ENCODE results near the gene SLCO4A1. TPM values are rescaled to one million over a fixed set of nuclear protein-coding genes. Genes with fewer than 3 reads are reported as not detected.

The SLCO4A1 gene
- total RNA-seq, 1 donor from 2014 or later = 59.2 TPM

- Mint-ChIP-seq H3K4me3 (ENCODE audit: low read depth) (no peak overlapping the region), H3K27ac (peak overlapping the region; percentile 35), H3K27me3 (ENCODE audit: low read depth) (peaks cover 16% of the 10 kb centered on the region), H3K9me3 (peaks cover 5% of the 10 kb centered on the region), H3K4me1 (ENCODE audit: low read depth) (peaks cover 6% of the 10 kb centered on the region), H3K36me3 (ENCODE audit: low read depth) (no peaks in the 10 kb centered on the region)
- intact Hi-C loops (cut with micrococcal nuclease) = loop anchor here (10.0 kb wide), 1 partner anchor 205 kb away; the partner anchor contains the start of gene CABLES2
- no peak for DNase-seq (ENCODE audit: low spot score)
Observed at GRCh38 chr20:62609811-62610757, 32.2 kb upstream of the SLCO4A1 start.

- no peak for DNase-seq (ENCODE audit: low spot score)
- Mint-ChIP-seq H3K36me3 (ENCODE audit: low read depth) (no peaks in the 10 kb centered on the region), H3K4me1 (ENCODE audit: low read depth) (peaks cover 4% of the 10 kb centered on the region), H3K4me3 (ENCODE audit: low read depth) (no peak overlapping the region), H3K27me3 (ENCODE audit: low read depth) (peaks cover 16% of the 10 kb centered on the region), H3K9me3 (peaks cover 5% of the 10 kb centered on the region), H3K27ac (no peak overlapping the region)
- intact Hi-C loops (cut with micrococcal nuclease) = loop anchor here (10.0 kb wide), 1 partner anchor 206 kb away; the partner anchor contains the start of gene CABLES2
Observed at GRCh38 chr20:62611012-62611411, 31.3 kb upstream of the SLCO4A1 start.

GRCh38 chr20:62611819-62612218, 30.5 kb upstream of the SLCO4A1 start:
- Mint-ChIP-seq H3K9me3 (peaks cover 5% of the 10 kb centered on the region), H3K27me3 (ENCODE audit: low read depth) (peaks cover 14% of the 10 kb centered on the region), H3K36me3 (ENCODE audit: low read depth) (no peaks in the 10 kb centered on the region), H3K27ac (no peak overlapping the region), H3K4me1 (ENCODE audit: low read depth) (peaks cover 4% of the 10 kb centered on the region), H3K4me3 (ENCODE audit: low read depth) (no peak overlapping the region)
- intact Hi-C loops (cut with micrococcal nuclease) = loop anchor here (10.0 kb wide), 1 partner anchor 207 kb away; the partner anchor contains the start of gene CABLES2
- no peak for DNase-seq (ENCODE audit: low spot score)

- H3K4me1 Mint-ChIP-seq (ENCODE audit: low read depth) = peaks cover 27% of the 10 kb centered on the region
- DNase-seq (ENCODE audit: low spot score) = no peak
- H3K27ac Mint-ChIP-seq = no peak overlapping the region
- H3K36me3 Mint-ChIP-seq (ENCODE audit: low read depth) = no peaks in the 10 kb centered on the region
- intact Hi-C loops (cut with micrococcal nuclease) = loop anchor here (10.0 kb wide), 1 partner anchor 210 kb away; the partner anchor contains the start of gene CABLES2
- H3K27me3 Mint-ChIP-seq (ENCODE audit: low read depth) = peaks cover 14% of the 10 kb centered on the region
- H3K4me3 Mint-ChIP-seq (ENCODE audit: low read depth) = no peak overlapping the region
- H3K9me3 Mint-ChIP-seq = peaks cover 5% of the 10 kb centered on the region
Observed at GRCh38 chr20:62614085-62614960, 28.0 kb upstream of the SLCO4A1 start.

GRCh38 chr20:62614961-62615680, 27.2 kb upstream of the SLCO4A1 start:
- intact Hi-C loops (cut with micrococcal nuclease) = loop anchor here (5.0 to 10.0 kb wide), 4 partner anchors 37 to 210 kb away; partner anchors contain the start of gene CABLES2
- Mint-ChIP-seq H3K27ac (no peak overlapping the region), H3K4me3 (ENCODE audit: low read depth) (no peak overlapping the region), H3K4me1 (ENCODE audit: low read depth) (peaks cover 27% of the 10 kb centered on the region), H3K36me3 (ENCODE audit: low read depth) (no peaks in the 10 kb centered on the region), H3K27me3 (ENCODE audit: low read depth) (peaks cover 14% of the 10 kb centered on the region), H3K9me3 (peaks cover 5% of the 10 kb centered on the region)
- DNase-seq (ENCODE audit: low spot score) = no peak

GRCh38 chr20:62615750-62616251, 26.5 kb upstream of the SLCO4A1 start:
- Mint-ChIP-seq H3K4me1 (ENCODE audit: low read depth) (peaks cover 27% of the 10 kb centered on the region), H3K27ac (no peak overlapping the region), H3K27me3 (ENCODE audit: low read depth) (peaks cover 11% of the 10 kb centered on the region), H3K4me3 (ENCODE audit: low read depth) (no peak overlapping the region), H3K36me3 (ENCODE audit: low read depth) (no peaks in the 10 kb centered on the region), H3K9me3 (peaks cover under 1% of the 10 kb centered on the region)
- DNase-seq (ENCODE audit: low spot score) = no peak
- intact Hi-C loops (cut with micrococcal nuclease) = loop anchor here (5.0 to 10.0 kb wide), 4 partner anchors 36 to 211 kb away; partner anchors contain the start of gene CABLES2

- Mint-ChIP-seq H3K36me3 (ENCODE audit: low read depth) (no peaks in the 10 kb centered on the region), H3K4me1 (ENCODE audit: low read depth) (peaks cover 29% of the 10 kb centered on the region), H3K9me3 (no peaks in the 10 kb centered on the region), H3K4me3 (ENCODE audit: low read depth) (peak overlapping the region; percentile 74), H3K27me3 (ENCODE audit: low read depth) (peaks cover 10% of the 10 kb centered on the region), H3K27ac (peak overlapping the region; percentile 92)
- DNase-seq (ENCODE audit: low spot score) = peak; percentile 62
- intact Hi-C loops (cut with micrococcal nuclease) = loop anchor here (1.0 to 10.0 kb wide), 5 partner anchors 35 to 212 kb away; partner anchors contain the start of gene CABLES2
Observed at GRCh38 chr20:62616728-62617621, 25.3 kb upstream of the SLCO4A1 start.

- Mint-ChIP-seq H3K9me3 (no peaks in the 10 kb centered on the region), H3K36me3 (ENCODE audit: low read depth) (no peaks in the 10 kb centered on the region), H3K4me1 (ENCODE audit: low read depth) (peaks cover 30% of the 10 kb centered on the region), H3K27me3 (ENCODE audit: low read depth) (peaks cover 6% of the 10 kb centered on the region), H3K4me3 (ENCODE audit: low read depth) (peak overlapping the region; percentile 43), H3K27ac (peak overlapping the region; percentile 92)
- intact Hi-C loops (cut with micrococcal nuclease) = loop anchor here (1.0 to 10.0 kb wide), 6 partner anchors 15 to 213 kb away; partner anchors contain the start of gene CABLES2
- DNase-seq (ENCODE audit: low spot score) = peak; percentile 45
Observed at GRCh38 chr20:62617711-62618483, 24.4 kb upstream of the SLCO4A1 start.

- DNase-seq (ENCODE audit: low spot score) = peak; percentile 39
- Mint-ChIP-seq H3K4me3 (ENCODE audit: low read depth) (peak overlapping the region; percentile 43), H3K27ac (peak overlapping the region; percentile 92), H3K36me3 (ENCODE audit: low read depth) (no peaks in the 10 kb centered on the region), H3K9me3 (no peaks in the 10 kb centered on the region), H3K27me3 (ENCODE audit: low read depth) (peaks cover 4% of the 10 kb centered on the region), H3K4me1 (ENCODE audit: low read depth) (peaks cover 39% of the 10 kb centered on the region)
- intact Hi-C loops (cut with micrococcal nuclease) = loop anchor here (2.0 to 10.0 kb wide), 5 partner anchors 16 to 214 kb away; partner anchors contain the start of gene CABLES2
Observed at GRCh38 chr20:62618611-62619529, 23.4 kb upstream of the SLCO4A1 start.

GRCh38 chr20:62620625-62621024, 21.7 kb upstream of the SLCO4A1 start:
- no peaks in the 10 kb centered on the region for H3K9me3 Mint-ChIP-seq
- intact Hi-C loops (cut with micrococcal nuclease) = loop anchor here (5.0 kb wide), 1 partner anchor 172 kb away; no protein-coding TSS in a partner anchor
- no peak for DNase-seq (ENCODE audit: low spot score)
- H3K27me3 Mint-ChIP-seq (ENCODE audit: low read depth) = no peaks in the 10 kb centered on the region
- H3K36me3 Mint-ChIP-seq (ENCODE audit: low read depth) = no peaks in the 10 kb centered on the region
- H3K4me3 Mint-ChIP-seq (ENCODE audit: low read depth) = no peak overlapping the region
- no peak overlapping the region for H3K27ac Mint-ChIP-seq
- H3K4me1 Mint-ChIP-seq (ENCODE audit: low read depth) = peaks cover 42% of the 10 kb centered on the region
